ENCODE data around the gene TMEM176A.
"Not testable (repeated sequence)": the region's sequence is repeated elsewhere in the genome, so short reads cannot be mapped to it uniquely, and the experiment has no call there.

The TMEM176A gene

GRCh38 chr7:150788474-150789269, 11.9 kb upstream of the TMEM176A start:
- no peak for DNase-seq

- DNase-seq: no peak
These were observed 10.0 kb upstream of the TMEM176A start for GRCh38 chr7:150790416-150791075.

- no peak for DNase-seq
These were observed 9.3 kb upstream of the TMEM176A start for GRCh38 chr7:150791304-150791703.

GRCh38 chr7:150791746-150792452, 8.7 kb upstream of the TMEM176A start:
- DNase-seq: no peak

GRCh38 chr7:150793569-150794238, 6.9 kb upstream of the TMEM176A start:
- DNase-seq: no peak

GRCh38 chr7:150797661-150798060, 2.9 kb upstream of the TMEM176A start:
- no peak for DNase-seq

GRCh38 chr7:150799156-150799555, 1.4 kb upstream of the TMEM176A start:
- no peak for DNase-seq

- no peak for DNase-seq
These were observed 608 bp upstream of the TMEM176A start, which contains the start of gene TMEM176B for GRCh38 chr7:150799741-150800580. Gene TMEM176B (minus strand): TSS chr7:150800364. CDS start chr7:150796569, 3,795 bp downstream.

GRCh38 chr7:150801242-150801945, 825 bp downstream of the TMEM176A start:
- no peak for DNase-seq

- no peak for DNase-seq
These were observed 1.6 kb downstream of the TMEM176A start for GRCh38 chr7:150801946-150802771.

- DNase-seq: no peak
These were observed 2.7 kb downstream of the TMEM176A start for GRCh38 chr7:150803161-150803860.

- DNase-seq: no peak
These were observed 4.2 kb downstream of the TMEM176A start for GRCh38 chr7:150804802-150805201.

- DNase-seq: no peak
These were observed 5.3 kb downstream of the TMEM176A start for GRCh38 chr7:150805864-150806263.

GRCh38 chr7:150806454-150806853, 5.9 kb downstream of the TMEM176A start:
- no peak for DNase-seq

GRCh38 chr7:150806863-150807262, 6.3 kb downstream of the TMEM176A start:
- DNase-seq: no peak

- not testable (repeated sequence) for DNase-seq
These were observed 7.3 kb downstream of the TMEM176A start for GRCh38 chr7:150807616-150808438.

GRCh38 chr7:150814328-150815001, 13.9 kb downstream of the TMEM176A start:
- DNase-seq: no peak

GRCh38 chr7:150818971-150819370, 18.4 kb downstream of the TMEM176A start:
- no peak for DNase-seq

All from NCI-H2081 treated with DMSO at 0.1 percent for 48 hours (cell line).